OCI-LY1 (cell line): ENCODE data around the gene TRIM56.
"Not testable (repeated sequence)": the region's sequence is repeated elsewhere in the genome, so short reads cannot be mapped to it uniquely, and the experiment has no call there.

Experiments used
- H2AFZ ChIP-seq: fragments of 200-600 bp; sonication (generic), shearing (Covaris generic); 2 replicates; pipeline ENCODE4 v1.6.0; 2014; ENCODE audit warnings: antibody characterized with exemption, mild to moderate bottlenecking, low read length
- H3F3A ChIP-seq: fragments of 200-600 bp; sonication (generic), shearing (Covaris generic); 2 replicates; pipeline ENCODE4 v1.6.0; 2014; ENCODE audit warnings: mild to moderate bottlenecking, antibody characterized with exemption, low read length, moderate library complexity; ENCODE audit not compliant: insufficient read depth
- H3K27ac ChIP-seq: fragments of 200-600 bp; sonication (generic); 2 replicates; pipeline ENCODE4 v1.5.1; 2014; ENCODE audit warnings: low read length, mixed run types, mild to moderate bottlenecking, low read depth; ENCODE audit not compliant: poor library complexity, severe bottlenecking
- H3K27me3 ChIP-seq: fragments of 200-600 bp; sonication (generic); 2 replicates; pipeline ENCODE4 v1.6.0; 2014; ENCODE audit warnings: antibody characterized with exemption, mild to moderate bottlenecking, low read length, moderate library complexity; ENCODE audit not compliant: insufficient read depth
- H3K36me3 ChIP-seq: fragments of 200-600 bp; sonication (generic); 2 replicates; pipeline ENCODE4 v1.6.1; 2014; ENCODE audit warnings: mild to moderate bottlenecking, antibody characterized with exemption, low read length, moderate library complexity, mixed read lengths; ENCODE audit not compliant: insufficient read depth
- H3K4me1 ChIP-seq: fragments of 200-600 bp; sonication (generic); 2 replicates; pipeline ENCODE4 v1.5.1; 2014; ENCODE audit warnings: mild to moderate bottlenecking, low read length, moderate library complexity; ENCODE audit not compliant: insufficient read depth, severe bottlenecking
- H3K4me2 ChIP-seq: fragments of 200-600 bp; sonication (generic), shearing (Covaris generic); 2 replicates; pipeline ENCODE4 v1.6.1; 2014; ENCODE audit warnings: low read length
- H3K4me3 ChIP-seq: fragments of 200-600 bp; sonication (generic); 2 replicates; pipeline ENCODE4 v1.5.1; 2014; ENCODE audit warnings: low read length, low read depth, mild to moderate bottlenecking, mixed read lengths; ENCODE audit not compliant: poor library complexity, severe bottlenecking
- H3K79me2 ChIP-seq: fragments of 200-600 bp; shearing (Covaris generic); 2 replicates; pipeline ENCODE4 v1.6.1; 2016; ENCODE audit warnings: mixed run types, low read length, mixed read lengths; ENCODE audit not compliant: insufficient read depth
- H3K9ac ChIP-seq: fragments of 200-600 bp; sonication (generic), shearing (Covaris generic); 2 replicates; pipeline ENCODE4 v1.6.1; 2014; ENCODE audit warnings: mild to moderate bottlenecking, low read length, mixed read lengths
- H3K9me2 ChIP-seq: fragments of 200-600 bp; sonication (generic), shearing (Covaris generic); 2 replicates; pipeline ENCODE4 v1.6.1; 2014; ENCODE audit warnings: low read depth, mild to moderate bottlenecking, low read length, mixed read lengths
- H3K9me3 ChIP-seq: fragments of 200-600 bp; shearing (Covaris generic); 2 replicates; pipeline ENCODE4 v1.6.1; 2014; ENCODE audit warnings: low read length, mixed read lengths
- H4K20me1 ChIP-seq: fragments of 200-600 bp; sonication (generic), shearing (Covaris generic); 2 replicates; pipeline ENCODE4 v1.6.0; 2016; ENCODE audit warnings: mild to moderate bottlenecking, low read length; ENCODE audit not compliant: insufficient read depth
- EZH2 ChIP-seq: fragments of 200-600 bp; sonication (generic), shearing (Covaris generic); IDR thresholded peaks from 2 replicates; pipeline ENCODE4 v1.8.0; 2017; ENCODE audit warnings: borderline replicate concordance, mixed run types, mild to moderate bottlenecking, antibody characterized with exemption, low read length, moderate library complexity, mixed read lengths
- TF ChIP-seq, protein P1 (sequence below): fragments of 200-600 bp; sonication (generic), shearing (Covaris generic); IDR thresholded peaks from 2 replicates; pipeline ENCODE4 v1.5.1; 2017; ENCODE audit warnings: mild to moderate bottlenecking, antibody characterized with exemption, low read length, moderate library complexity, mixed read lengths

The TRIM56 gene

DNA sequence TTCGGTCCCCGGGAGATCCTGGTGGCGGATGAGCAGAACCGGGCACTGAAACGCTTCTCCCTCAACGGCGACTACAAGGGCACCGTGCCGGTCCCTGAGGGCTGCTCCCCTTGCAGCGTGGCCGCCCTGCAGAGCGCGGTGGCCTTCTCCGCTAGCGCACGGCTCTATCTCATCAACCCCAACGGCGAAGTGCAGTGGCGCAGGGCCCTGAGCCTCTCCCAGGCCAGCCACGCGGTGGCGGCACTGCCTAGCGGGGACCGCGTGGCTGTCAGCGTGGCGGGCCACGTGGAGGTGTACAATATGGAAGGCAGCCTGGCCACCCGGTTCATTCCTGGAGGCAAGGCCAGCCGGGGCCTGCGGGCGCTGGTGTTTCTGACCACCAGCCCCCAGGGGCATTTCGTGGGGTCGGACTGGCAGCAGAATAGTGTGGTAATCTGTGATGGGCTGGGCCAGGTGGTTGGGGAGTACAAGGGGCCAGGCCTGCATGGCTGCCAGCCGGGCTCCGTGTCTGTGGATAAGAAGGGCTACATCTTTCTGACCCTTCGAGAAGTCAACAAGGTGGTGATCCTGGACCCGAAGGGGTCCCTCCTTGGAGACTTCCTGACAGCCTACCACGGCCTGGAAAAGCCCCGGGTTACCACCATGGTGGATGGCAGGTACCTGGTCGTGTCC is 3.7 kb downstream of the TRIM56 start:
- TF ChIP-seq, protein P1, sequence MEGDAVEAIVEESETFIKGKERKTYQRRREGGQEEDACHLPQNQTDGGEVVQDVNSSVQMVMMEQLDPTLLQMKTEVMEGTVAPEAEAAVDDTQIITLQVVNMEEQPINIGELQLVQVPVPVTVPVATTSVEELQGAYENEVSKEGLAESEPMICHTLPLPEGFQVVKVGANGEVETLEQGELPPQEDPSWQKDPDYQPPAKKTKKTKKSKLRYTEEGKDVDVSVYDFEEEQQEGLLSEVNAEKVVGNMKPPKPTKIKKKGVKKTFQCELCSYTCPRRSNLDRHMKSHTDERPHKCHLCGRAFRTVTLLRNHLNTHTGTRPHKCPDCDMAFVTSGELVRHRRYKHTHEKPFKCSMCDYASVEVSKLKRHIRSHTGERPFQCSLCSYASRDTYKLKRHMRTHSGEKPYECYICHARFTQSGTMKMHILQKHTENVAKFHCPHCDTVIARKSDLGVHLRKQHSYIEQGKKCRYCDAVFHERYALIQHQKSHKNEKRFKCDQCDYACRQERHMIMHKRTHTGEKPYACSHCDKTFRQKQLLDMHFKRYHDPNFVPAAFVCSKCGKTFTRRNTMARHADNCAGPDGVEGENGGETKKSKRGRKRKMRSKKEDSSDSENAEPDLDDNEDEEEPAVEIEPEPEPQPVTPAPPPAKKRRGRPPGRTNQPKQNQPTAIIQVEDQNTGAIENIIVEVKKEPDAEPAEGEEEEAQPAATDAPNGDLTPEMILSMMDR: no peak
- no peak for TF ChIP-seq EZH2
- H2AFZ ChIP-seq: no peak overlapping the region
- H3K9me2 ChIP-seq: no peaks in the 10 kb centered on the region
- no peak overlapping the region for H3K4me2 ChIP-seq
- H3K9me3 ChIP-seq: no peaks in the 10 kb centered on the region
- H3K36me3 ChIP-seq: peaks cover 40% of the 10 kb centered on the region
- no peaks in the 10 kb centered on the region for H3F3A ChIP-seq
- H3K79me2 ChIP-seq: no peaks in the 10 kb centered on the region
- H3K27me3 ChIP-seq: no peaks in the 10 kb centered on the region
- H3K27ac ChIP-seq: no peak overlapping the region
- peaks cover 15% of the 10 kb centered on the region for H3K4me1 ChIP-seq
- H3K9ac ChIP-seq: no peak overlapping the region
- no peaks in the 10 kb centered on the region for H4K20me1 ChIP-seq
- no peak overlapping the region for H3K4me3 ChIP-seq

DNA sequence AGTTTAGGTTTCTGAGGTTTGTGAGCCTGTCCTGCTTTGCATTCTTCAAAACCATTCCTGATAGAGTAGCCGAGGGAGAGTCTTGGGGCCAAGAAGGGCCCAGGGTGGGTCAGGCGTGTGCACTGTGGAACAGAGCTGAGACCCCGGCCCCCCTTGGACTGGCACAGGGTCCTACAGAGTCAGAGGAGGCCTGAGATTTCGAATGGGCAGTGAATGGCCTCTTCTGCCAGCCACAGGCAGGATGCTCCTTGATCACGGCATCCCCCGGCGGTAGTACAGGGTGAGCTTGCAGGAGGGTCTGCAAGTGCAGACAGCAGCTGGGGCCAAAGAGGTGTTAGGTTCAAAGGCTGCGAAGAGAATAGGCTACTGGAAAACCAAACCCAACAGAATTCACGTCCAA is 4.6 kb downstream of the TRIM56 start:
- Histone ChIP-seq H3K27me3 (no peaks in the 10 kb centered on the region), H3K9me3 (no peaks in the 10 kb centered on the region), H3K4me1 (peaks cover 12% of the 10 kb centered on the region), H3K9ac (no peak overlapping the region), H4K20me1 (no peaks in the 10 kb centered on the region), H3K4me2 (no peak overlapping the region), H2AFZ (no peak overlapping the region), H3K79me2 (no peaks in the 10 kb centered on the region), H3K9me2 (no peaks in the 10 kb centered on the region), H3F3A (no peaks in the 10 kb centered on the region), H3K4me3 (no peak overlapping the region), H3K36me3 (peaks cover 40% of the 10 kb centered on the region), H3K27ac (no peak overlapping the region)
- TF ChIP-seq, protein P1: no peak
- TF ChIP-seq EZH2: no peak

DNA sequence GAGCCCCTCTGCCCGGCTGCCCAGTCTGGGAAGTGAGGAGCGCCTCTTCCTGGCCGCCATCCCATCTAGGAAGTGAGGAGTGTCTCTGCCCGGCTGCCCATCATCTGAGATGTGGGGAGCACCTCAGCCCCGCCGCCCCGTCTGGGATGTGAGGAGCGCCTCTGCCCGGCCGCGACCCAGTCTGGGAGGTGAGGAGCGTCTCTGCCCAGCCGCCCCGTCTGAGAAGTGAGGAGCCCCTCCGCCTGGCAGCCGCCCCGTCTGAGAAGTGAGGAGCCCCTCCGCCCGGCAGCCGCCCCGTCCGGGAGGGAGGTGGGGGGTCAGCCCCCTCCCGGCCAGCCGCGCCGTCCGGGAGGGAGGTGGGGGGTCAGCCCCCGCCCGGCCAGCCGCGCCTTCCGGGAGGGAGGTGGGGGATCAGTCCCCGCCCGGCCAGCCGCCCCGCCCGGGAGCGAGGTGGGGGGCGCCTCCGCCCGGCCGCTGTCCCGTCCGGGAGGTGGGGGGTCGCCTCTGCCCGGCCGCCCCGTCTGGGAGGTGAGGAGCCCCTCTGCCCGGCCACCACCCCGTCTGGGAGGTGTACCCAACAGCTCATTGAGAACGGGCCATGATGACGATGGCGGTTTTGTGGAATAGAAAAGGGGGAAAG is 7.1 kb downstream of the TRIM56 start:
- H3K79me2 ChIP-seq: not testable (repeated sequence)
- peaks cover 33% of the 10 kb centered on the region for H3K36me3 ChIP-seq

DNA sequence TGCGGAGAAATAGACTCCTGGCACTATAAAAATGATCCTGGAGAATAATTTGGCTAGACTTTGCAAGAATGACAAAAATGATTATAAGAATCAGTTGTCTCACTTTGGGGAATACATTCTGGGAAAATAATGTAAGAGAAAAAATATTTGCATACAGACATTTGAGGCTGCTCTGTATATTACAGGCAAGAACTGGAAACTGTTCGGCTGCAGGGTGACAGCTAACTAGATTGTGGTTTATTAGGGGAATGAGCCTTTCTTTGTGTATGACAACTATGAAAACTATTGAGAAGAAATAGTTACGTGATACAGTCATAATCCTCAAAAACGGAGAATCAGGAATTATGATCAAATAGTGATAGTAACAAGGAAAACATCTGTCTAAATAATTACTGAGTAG is 8.6 kb downstream of the TRIM56 start:
- Histone ChIP-seq H3K9me3 (no peaks in the 10 kb centered on the region), H2AFZ (no peak overlapping the region), H3K79me2 (no peaks in the 10 kb centered on the region), H3K9me2 (no peaks in the 10 kb centered on the region), H4K20me1 (no peaks in the 10 kb centered on the region), H3K27me3 (no peaks in the 10 kb centered on the region), H3K4me2 (no peak overlapping the region), H3K4me1 (no peaks in the 10 kb centered on the region), H3K4me3 (no peak overlapping the region), H3K36me3 (peaks cover 17% of the 10 kb centered on the region), H3K27ac (no peak overlapping the region), H3F3A (no peaks in the 10 kb centered on the region), H3K9ac (no peak overlapping the region)
- TF ChIP-seq, protein P1: no peak
- TF ChIP-seq EZH2: no peak

More for the DNA sequence above, 7.1 kb downstream of the TRIM56 start:
- H2AFZ ChIP-seq, H3K4me1 ChIP-seq, H3F3A ChIP-seq, H3K4me2 ChIP-seq, H3K27me3 ChIP-seq, H3K9ac ChIP-seq, H3K4me3 ChIP-seq, H3K9me3 ChIP-seq, H3K27ac ChIP-seq, H3K9me2 ChIP-seq, H4K20me1 ChIP-seq: not testable (repeated sequence)
